CD4-positive, alpha-beta T cell treated with Interleukin-6 for 4 hours (primary cell): Measurements from ENCODE around the gene CFAP46.

Source experiments
- DNase-seq: peaks from one replicate; pipeline ENCODE4 v3.0.0-alpha.2; 2020; ENCODE audit warnings: mixed read lengths

CFAP46 gene

DNA sequence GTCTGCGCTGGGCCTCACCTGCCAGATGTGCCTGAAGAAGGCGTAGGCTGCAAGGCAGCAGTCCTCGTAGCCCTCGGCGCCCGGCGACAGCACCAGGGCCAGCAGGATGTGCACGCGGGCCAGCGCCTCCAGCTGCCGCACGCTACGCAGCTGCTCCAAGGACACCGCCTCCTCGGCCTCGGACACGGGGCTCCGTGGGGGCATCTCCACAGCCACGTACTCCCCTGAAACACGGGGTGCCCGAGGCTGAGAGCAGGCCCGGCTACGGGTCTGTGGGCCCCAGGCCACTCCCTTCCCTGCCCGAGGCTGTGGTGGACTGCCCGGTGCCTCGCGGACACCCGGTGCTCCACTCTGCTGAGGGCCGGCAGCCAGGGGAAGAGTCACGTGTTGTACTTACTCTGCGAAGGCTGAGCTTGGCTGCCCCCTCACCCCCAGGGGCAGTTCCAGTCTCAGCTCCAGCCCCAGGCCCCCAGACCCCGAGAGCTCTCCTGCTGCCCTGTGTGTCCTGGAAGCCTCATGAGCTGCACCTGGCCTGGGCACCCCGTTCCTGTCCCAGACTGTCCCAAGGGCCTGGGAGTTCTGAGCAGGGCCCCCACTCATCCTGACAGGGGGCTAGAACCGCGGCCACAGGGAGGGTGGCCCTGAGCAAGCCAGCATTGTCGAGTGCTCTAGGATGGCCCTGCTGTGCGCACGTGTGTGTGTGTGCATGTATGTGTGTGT, 62.8 kb downstream of the CFAP46 start:
- DNase-seq, result no peak

GRCh38 chr10:132878730-132879407, 63.5 kb downstream of the CFAP46 start:
- DNase-seq, result no peak

DNA sequence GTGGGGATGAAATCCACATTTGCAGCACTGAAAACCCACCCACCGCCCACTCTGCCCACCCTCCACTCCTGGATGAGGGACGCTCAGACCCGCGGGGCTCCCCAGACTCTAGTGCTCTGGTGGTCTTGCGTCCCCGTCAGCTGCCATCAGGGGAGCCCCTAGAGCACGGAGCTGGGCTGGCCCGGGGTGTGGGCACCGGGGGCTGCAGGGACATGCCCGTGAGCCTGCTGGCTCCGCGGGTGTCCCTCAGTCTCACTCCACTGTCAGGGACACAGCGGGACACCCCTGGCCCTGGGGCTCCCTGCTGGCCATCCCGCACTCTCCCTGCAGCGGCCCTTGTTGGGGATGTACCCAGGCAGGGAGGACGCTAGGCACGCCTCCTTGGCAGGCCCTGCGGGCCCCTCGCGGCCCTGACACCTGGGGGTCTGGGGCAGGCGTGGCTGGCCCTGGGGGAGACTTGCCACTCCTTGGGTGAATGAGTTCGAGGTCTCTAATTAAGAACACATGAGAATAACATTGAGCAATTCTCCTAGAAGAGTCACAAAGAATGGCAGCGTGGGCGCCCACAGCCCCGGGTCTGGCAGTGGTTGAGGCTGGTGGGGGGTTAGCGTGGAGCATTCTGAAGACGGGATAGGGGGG, 64.2 kb downstream of the CFAP46 start:
- DNase-seq, result no peak

GRCh38 chr10:132877473-132877872, 64.9 kb downstream of the CFAP46 start:
- DNase-seq, result no peak

GRCh38 chr10:132876993-132877431, 65.4 kb downstream of the CFAP46 start:
- DNase-seq, result no peak

GRCh38 chr10:132876131-132876860, 66.1 kb downstream of the CFAP46 start:
- DNase-seq, result no peak

DNA sequence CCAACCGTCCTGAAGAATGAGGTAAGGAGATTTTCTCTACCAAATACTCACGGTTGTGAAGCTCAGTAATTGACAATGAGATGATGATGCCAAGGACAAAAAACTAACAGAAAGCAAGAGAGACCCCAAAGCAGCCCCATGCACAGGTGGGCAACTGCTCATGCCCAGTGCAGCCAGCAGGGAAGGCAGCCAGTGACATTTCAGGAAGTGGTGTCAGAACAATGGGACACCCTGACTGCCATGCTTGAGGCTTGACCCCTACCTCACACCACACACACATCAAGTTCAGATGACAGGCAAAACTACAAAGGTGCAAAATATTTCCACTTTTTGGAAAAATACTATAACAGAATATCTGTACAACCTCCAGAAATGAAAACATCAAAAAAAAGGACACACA, 66.9 kb downstream of the CFAP46 start:
- no peak for DNase-seq

GRCh38 chr10:132873395-132873794, 69.0 kb downstream of the CFAP46 start:
- no peak for DNase-seq

- DNase-seq, result no peak
These were observed 69.7 kb downstream of the CFAP46 start for GRCh38 chr10:132872658-132873057.

DNA sequence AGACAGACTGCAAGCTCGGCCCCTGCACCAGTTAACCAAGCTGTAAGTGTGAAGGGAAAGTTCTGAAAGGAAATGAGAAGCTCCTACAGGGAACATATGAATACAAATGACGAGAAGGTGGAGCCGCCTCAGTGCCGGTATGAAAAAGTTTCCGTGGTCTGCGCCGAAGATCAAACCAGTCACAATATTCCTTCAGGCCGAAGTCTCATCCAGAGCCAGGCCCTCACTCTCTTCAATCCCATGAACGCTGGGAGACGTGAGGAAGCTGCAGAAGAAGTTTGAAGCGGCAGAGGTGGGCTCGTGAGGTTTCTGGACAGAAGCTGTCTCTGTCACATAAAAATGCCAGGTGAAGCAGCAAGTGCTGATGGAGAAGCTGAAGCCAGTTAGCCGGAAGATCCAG, 71.9 kb downstream of the CFAP46 start:
- no peak for DNase-seq

DNA sequence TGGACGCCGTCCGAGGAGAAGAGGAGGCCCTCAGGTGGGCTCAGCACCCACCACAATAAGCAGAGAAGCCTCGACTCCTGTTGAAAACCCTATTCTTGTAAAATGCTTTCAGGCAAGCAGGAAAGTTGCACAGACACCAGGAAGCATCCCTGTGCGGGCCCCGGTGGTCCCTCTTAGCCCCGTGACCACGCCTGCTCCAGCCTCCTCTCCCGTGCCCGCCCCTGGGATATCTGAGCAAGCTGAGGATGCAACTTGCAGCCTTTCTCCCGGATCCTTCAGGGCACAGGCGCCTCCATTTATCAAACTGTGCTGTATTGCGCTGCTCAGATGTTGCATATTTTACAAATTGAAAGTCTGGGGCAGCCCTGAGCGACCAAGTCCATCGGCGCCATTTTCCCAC, 72.7 kb downstream of the CFAP46 start:
- DNase-seq, result no peak

DNA sequence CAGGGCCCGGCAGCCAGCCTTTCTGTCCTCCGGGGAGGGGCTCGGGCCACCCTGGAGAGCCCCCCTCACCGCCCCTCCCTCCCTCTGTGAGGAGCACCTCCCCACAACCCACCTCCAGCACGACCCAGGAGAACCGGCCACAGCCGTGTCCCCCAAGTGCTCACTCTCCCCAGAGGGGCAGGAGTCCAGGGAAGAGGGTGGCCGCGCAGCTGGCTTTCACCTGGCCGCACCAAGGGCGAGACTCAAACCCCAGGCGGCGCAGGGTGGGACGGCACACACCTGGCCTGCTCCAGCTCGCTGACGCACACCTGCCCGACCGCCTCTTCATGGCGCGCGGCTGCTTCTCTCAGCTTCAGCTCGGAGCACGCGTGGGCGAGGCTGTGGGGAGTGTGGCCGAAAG, 73.4 kb downstream of the CFAP46 start:
- no peak for DNase-seq

DNA sequence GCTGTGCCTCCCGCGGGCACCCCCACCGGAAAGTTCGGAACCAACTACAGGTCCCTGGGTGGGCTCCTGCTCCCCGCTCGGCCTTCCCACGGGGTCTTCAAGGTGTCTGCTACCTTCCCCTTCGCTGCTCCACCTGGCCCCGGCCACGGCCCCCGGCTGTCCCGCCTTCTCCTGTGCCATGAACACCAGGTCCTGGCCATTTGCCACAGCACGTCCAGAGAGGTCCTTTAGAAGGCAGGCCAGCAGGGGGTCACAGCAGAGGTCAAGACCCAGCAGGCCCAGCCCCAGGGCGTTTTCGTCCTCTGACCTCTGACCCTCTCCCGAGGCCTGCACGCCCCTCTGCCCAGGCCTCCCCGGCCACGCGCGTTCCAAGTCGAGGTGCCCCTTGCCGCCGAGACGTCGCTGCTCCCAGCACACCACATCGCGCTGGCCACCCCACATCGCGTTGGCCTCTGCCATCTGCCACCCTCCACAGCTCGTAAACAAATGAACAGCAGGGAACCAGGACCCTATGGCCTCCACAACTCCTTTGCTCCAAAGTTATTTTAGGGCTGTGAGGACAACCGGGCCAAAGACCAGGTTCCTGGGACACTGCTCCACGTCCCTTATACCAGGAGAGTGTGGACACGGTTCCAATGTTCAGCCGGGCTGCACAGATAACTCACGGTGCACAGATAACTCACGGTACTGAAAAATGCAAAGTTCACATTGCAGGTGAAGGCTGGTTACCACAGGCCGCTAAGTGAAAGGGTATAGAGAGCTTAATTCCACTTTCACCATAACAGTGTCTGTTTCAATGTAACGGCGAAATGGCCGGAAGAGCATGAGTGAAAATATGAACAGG, 74.3 kb downstream of the CFAP46 start:
- no peak for DNase-seq

GRCh38 chr10:132866601-132867381, 75.6 kb downstream of the CFAP46 start:
- DNase-seq, result no peak

- DNase-seq, result no peak
These were observed 76.3 kb downstream of the CFAP46 start for GRCh38 chr10:132865851-132866600.

GRCh38 chr10:132865171-132865631, 77.2 kb downstream of the CFAP46 start:
- DNase-seq, result no peak

DNA sequence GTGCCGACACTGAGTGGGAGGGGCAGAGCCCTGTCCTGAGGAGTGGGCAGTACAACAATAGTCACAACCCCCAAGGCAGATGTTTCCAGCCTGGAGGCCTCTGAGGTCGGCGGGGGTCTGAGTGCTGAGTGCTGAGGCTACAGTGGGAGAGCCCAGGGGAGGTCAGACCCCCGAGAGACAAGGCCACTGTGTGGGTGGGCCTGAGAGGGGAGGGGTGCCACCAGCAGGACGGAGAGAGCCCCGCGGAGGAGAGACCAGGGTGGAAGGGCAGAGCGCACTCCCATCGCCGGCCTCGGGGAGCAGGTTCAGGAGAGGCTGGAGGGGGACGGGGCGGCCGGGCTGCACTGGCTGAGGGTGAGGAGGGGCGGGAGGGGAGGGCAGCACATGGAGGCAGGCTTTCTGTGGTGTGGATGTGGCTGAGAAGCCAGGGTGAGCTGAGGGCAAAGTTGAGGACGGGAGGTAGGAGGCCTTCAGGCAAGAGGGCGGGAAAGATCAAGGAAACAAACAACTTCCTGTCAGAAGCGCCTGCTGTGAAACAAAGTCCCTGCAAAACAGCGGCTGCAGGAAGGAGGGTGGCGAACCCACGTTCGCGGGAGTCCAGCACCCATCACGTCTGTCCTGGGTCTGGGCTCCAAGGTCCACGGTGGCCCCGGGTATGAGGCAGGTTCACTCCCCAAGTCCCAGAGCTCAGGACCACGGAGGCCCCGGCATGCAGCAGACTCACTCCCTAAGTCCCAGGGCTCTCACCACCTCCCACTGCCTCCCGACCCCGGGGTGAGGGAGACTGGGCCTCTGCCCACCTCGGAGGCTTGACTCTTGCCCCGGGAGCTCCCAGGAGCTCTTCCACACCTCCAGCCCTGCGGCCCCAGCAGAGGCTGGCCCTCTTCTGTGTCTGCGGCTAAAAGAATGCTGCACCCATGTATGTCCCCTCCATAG, 79.6 kb downstream of the CFAP46 start:
- peak; percentile 17 for DNase-seq

DNA sequence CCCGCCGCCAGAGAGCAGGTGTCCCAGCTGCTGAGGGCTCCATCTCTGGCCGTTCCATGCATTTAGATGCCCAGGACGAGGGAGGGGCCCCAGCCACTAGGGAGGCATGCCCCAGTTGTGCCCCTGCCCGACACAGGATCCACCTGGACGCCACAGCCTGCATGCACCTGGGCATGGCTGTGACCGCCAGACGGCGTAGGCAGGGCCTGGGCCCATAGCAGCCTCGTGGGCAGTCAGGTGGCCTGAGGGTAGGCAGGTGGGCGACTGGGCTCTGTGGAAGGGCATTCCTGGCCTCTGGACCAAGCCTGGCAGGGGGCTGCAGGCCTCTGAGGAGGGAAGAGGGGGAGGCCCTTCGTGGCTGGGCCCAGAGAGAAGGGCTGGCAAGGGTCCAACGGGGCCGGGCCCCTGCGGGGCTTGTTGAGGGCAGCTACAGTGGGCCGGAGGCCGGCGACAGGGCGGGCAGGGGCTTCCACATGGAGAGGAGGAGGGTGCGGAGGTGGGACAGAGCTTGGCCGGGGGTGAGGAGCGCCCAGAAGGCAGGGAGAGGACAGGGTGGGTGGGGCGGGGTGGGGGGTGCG, 80.4 kb downstream of the CFAP46 start:
- no peak for DNase-seq

GRCh38 chr10:132861116-132861691, 81.2 kb downstream of the CFAP46 start:
- no peak for DNase-seq
